Inferior parietal cortex (tissue), 1 donor: ENCODE results near the gene GPN3.
A peak's percentile ranks its signal among the peaks of the same experiment; 100 is the strongest.
"Not testable (repeated sequence)": the region's sequence is repeated elsewhere in the genome, so short reads cannot be mapped to it uniquely, and the experiment has no call there.

Experiments used
- DNase-seq: peaks from one replicate; pipeline ENCODE4 v3.0.0-alpha.2; 2016; ENCODE audit errors: extremely low spot score

GPN3 gene

DNA sequence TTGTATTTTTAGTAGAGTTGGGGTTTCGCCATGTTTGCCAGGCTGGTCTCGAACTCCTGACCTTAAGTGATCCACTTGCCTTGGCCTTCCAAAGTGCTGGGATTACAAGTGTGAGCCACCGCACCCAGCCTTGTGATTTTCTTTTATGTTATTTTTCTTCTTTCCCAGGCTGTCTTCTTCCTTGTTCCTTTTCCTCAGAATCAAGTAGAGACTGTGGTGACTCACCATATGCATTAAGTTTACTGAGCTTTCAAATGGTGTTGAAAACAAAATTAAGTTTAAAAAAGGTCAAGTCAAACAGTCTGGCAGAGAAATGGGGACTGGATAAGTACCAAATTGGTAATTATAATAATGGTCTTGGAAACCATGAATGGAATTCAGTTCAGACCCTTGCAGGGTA lies 23.6 kb downstream of the GPN3 start:
- no peak for DNase-seq

DNA sequence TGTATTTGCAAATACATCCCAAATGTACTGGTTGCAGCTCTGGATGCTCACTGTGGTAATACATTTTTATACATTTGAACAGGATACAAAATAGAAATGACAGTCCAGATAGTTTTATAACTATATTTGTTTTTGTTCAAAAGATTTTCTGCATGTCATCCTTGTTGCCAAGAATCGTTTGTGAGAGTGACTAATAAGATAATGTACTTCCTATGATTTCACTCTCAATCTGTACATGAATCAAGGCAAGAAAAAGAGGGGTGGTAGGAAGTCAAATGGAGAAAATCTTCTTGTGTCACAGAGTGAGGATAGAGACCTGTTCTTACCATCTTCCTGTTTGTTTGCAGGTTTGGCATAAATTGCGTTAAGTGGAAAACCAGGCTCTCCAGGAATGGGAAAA lies 31.8 kb downstream of the GPN3 start:
- DNase-seq = no peak

- DNase-seq = no peak
These were observed 36.0 kb downstream of the GPN3 start for GRCh38 chr12:110431957-110432587.

DNA sequence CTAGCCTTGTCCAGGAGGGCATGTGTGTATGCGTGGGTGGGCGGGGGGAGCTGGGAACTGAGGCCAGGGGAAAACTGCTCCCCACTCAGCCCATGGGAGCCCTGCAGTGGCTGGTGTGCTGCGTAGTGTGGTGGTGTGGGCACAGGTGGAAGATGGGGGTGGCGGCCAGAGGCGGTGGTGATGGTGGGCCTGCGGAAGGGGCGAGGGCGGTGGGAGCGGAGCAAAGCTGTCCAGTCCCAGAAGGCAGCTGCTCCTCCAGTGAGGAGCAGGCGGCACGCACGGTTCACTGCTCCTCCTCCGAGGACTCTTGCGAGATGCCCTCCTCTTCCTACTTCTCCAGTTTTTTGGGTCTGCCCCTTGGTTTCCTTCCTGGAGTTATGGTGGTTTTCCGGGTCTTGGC lies 38.4 kb downstream of the GPN3 start:
- not testable (repeated sequence) for DNase-seq

DNA sequence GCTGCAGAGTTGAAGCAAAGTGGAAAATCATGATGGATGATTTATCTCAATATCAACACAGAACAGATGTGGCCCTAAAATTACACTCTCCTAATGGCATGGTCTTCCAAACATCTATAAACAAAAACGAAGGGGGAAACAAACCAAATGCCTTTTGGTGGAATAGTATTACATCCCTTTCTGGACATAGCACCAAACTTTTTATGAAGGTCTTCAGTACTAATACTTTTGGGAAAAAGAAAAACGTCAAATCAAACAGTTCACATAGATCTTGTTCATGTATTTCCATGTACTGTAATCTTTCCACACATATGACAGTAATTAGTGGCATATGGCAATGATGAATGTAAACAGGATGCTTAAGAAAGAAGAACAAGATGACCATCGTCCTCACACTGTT lies 41.7 kb downstream of the GPN3 start:
- no peak for DNase-seq

- no peak for DNase-seq
These were observed 43.8 kb downstream of the GPN3 start for GRCh38 chr12:110424237-110424636.

GRCh38 chr12:110421701-110422100 lies 46.4 kb downstream of the GPN3 start:
- DNase-seq = no peak

- no peak for DNase-seq
These were observed 46.8 kb downstream of the GPN3 start for GRCh38 chr12:110421159-110421661.

GRCh38 chr12:110420644-110421043 lies 47.4 kb downstream of the GPN3 start:
- DNase-seq = not testable (repeated sequence)

GRCh38 chr12:110417113-110417512 lies 50.9 kb downstream of the GPN3 start:
- DNase-seq = not testable (repeated sequence)

- not testable (repeated sequence) for DNase-seq
These were observed 58.0 kb downstream of the GPN3 start for GRCh38 chr12:110410086-110410485.

GRCh38 chr12:110405126-110405662 lies 62.9 kb downstream of the GPN3 start:
- not testable (repeated sequence) for DNase-seq

DNA sequence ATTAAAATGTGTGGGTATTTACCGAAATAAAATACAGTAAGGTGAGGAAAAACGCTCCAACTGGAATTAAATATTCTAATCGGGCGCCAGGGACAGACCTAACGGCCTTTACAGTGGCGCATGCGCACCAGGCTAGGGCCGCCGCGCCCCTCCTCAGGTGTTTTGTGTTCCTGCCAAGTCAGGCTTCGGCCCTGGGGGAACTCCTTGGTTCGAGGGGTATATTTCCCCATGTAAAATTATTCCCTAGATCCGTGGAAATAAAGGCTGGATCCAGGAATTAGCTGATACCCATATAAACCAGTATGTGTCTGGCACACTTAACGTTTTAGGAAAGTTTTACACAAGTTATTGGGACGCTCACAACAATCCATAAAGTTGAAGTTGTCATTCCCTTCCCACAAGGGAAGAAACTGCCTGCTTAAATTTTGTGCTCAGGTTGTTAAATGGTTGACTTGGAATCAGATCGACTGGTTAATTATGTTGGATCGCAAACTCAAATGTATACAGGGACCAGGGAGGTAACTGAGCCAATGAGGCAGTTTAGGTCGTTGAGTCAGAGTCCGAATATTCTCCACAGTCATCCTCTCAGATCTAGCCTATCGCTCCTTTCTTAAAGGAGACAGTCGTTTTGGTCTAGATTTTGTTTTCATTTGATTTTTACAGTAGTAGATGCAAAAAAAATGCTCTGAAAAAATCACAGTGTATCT lies 63.9 kb downstream of the GPN3 start:
- peak; percentile 87 for DNase-seq

- DNase-seq = peak; percentile 94
These were observed 64.7 kb downstream of the GPN3 start, which contains the start of gene ANAPC7 for GRCh38 chr12:110403146-110403975. TSS of gene ANAPC7 (minus strand) at chr12:110403708. CDS start at chr12:110403627, 81 bp downstream.
